RCC 7860 (cell line): ENCODE measurements around the gene STXBP5.

ENCODE experiments used
- DNase-seq: peaks from one replicate; pipeline ENCODE4 v3.0.0-alpha.2; 2015; ENCODE audit warnings: low spot score
- FAIRE-seq: peaks from 2 replicates; lab custom pipeline; 2012; peaks lifted over from hg19 to GRCh38; lab: Jason Lieb, UNC

STXBP5 gene

DNA sequence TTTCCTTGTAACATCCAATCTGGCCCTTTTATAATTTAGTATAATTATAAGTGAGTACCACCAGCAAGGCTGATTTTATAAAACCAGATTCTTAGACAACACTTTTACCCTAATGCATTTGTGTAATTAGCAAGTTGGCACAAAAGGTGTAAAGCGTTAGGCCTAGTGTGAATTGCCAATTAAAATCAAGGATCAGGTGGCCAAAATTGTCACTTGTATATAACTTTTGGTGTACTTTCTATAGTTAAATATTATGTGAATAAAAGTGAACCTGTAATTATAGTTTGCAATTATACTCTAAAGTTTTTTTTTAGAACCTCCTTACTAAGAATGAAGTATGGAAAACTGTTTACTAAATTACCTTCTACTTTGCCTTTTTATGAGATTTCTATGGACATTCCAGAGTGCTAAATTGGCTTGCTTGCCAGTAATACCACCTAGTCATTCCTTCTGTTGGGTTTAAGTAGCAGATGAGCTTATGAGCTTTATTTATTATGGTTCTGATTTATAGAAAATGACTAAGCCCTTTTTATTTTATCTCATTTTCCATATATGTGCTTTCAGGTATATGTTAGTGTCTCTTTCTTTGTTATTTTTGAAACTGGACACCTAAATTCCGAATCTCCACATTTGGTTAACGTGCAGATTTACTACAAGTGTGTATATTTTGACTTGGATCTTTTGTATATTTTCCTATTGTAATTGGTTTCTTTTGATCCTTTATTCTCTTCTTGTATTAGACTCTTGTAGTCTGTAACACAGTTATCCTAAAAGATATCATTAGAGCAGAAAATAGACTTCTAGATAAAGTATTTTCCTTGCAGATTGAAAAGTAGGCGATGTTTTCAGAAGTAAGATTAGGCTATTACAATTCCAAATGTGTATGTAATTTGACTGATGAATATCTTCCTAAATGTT, 3.9 kb downstream of the STXBP5 start:
- DNase-seq (no peak), FAIRE-seq (no peak)

DNA sequence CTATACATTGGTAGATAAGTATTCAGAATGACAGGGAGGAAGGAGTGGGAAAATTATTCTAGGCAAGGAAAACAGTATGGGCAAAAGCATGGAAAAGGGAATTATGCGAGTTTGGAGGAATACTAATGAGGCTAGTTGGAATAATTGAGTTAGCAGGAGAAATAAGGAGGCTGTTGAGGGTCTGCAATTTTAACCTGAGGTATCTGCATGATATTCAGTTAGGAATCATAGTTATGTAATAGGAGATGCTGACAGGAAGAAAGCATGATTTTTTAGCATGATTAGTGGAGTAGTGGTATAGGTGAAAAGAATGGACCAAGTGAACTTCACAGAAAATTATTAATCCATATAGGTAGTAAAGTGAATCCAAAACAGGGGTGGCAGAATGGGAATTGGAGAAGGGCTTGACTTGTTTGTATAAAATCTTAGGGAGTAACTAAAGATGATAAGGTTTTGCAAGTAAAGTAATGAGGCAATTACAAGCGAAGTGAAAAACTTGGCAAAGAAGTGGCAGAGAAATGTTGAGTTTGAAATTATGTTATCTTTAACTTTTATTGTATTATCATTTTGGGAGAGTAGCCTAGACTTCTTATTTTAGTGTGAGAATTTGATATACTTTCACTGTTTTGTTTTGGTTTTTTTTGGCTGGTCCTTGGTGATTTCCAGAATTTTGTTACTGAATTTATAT, 5.7 kb downstream of the STXBP5 start:
- DNase-seq (no peak), FAIRE-seq (no peak)

DNA sequence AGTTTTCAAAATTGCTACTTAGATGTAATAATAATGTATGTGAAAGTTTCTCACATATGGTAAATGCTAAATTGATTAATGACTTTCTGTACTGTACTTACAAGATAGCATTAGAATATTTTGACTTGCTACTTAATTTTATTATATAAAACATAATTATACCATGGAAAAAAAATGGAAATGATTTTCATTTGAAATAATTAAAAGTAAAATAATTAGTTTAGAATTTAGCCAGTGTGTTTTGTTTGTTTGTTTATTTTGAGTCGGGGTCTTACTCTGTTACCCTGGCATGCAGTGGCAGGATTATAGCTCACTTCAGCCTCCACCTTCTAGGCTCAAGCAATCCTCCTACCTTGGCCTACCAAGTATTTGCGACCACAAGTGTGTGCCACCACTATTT, 7.1 kb downstream of the STXBP5 start:
- no peak for DNase-seq
- FAIRE-seq = no peak

DNA sequence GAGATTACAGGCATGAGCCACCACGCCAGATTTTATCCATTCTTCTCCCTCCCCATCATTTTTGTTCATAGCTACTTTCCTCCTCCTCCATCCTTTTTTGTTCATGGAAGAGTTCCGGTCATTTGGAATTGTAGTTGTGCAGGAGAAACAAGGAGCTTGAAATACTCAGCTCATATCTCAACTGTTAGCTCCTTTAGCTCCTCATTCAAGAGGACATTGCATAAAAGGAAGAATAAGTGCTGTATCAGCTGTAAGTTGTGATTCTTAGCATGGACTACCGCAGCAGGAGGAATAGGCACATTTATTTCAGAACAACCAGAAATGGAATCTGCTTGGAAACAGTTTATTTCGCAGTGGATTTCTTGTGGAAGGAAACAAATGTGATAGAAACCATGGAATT, 7.6 kb downstream of the STXBP5 start:
- FAIRE-seq (no peak), DNase-seq (no peak)

DNA sequence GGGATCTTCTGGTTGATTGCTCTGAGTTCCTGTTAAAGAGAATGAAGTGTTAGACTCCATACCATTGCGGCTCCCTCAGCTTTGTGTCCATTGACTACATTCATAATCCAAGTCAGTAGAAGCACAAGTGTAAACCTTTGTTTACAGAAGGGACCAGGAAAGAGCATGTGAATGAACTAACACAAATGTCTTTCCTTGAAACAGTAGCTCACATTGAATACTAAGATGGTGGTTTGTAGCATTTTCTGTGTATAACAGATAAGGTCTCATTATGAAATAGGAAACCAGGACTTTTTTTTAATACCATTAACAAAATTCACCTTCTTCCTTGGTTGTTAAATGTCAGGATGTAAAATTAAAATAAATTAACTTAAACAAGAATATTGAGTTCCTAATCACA, 8.4 kb downstream of the STXBP5 start:
- no peak for FAIRE-seq
- DNase-seq = no peak

DNA sequence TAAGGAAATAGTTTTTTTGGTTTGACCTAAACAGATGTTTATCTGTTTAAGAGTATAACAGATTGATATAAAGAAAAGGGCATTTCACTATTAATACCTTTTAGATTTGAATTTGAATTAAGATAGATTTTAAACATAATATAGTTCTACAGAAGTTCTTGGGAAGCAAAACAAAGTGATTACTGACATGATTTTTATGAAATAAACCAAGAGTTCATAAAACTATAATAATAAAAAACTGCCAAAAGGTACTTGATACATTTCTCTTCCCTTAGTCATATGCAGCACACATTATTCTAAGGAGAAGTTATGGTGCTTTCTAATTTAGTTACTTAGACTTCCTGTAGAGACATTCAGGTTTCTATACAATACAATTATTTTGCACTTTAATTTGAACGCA, 9.6 kb downstream of the STXBP5 start:
- no peak for DNase-seq
- FAIRE-seq = no peak

DNA sequence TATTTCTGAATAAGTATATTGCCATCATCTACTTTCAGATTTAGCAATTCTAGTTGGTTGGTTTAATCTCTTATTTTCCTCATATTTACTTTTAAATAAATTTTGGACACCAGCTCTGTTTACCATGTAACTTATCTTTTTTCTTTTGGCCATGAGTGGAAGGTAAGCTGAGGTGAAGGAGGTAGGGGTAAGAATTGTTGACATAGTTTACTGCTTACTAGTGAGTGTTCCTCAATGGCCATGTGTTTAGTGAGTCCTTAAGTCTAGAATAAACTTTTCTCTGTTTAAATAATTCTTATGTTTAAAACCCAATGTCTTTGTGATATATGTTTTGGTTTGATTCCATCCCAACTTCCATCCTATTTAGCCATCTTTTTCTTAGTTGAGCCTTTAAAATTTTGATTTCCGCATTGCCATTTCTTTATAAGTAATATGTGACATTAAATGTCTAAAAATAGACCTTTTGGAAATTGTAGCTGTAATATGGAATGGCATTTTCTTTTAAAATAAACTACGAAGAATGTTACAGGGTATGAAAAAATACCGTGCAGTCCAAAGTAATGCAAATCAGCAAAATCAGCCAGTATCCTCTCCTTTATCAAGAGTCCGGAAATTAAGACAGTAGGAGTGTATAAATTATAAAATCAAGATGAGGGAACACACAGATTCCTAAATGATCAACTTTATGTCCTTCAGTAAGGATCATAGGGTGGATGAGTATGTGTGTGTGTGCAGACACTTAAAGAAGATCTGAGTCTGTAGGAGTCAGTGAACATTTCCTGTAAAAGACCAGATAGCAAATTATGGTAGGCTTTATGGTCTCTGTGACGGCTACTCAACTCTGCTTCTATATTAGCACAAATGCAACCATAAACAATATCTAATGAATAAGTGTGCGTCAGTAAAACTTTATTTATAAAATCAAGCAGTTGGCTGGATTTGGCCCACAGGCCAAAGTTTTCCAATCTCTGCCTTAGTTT, 10.3 kb downstream of the STXBP5 start:
- FAIRE-seq (no peak), DNase-seq (no peak)

DNA sequence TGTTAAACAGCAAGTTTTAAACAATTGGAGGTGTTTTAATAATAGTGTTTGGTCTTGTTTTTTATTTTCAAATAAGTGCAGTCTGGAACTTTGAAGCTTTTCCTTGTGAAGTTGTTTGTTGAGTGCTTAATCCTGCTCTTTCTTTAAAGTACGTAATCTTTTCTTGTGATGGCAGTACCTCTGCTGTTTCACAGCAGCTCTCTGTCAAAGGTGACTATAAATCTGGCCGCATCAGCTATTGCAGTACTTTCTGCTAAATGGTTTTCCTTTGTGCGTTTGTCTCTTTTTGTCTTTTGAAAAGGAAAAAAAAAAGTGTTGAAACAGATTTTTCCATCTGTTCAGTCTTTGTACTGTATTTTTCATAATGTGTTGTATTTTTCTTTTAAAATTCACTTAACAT, 12.7 kb downstream of the STXBP5 start:
- no peak for DNase-seq
- no peak for FAIRE-seq

DNA sequence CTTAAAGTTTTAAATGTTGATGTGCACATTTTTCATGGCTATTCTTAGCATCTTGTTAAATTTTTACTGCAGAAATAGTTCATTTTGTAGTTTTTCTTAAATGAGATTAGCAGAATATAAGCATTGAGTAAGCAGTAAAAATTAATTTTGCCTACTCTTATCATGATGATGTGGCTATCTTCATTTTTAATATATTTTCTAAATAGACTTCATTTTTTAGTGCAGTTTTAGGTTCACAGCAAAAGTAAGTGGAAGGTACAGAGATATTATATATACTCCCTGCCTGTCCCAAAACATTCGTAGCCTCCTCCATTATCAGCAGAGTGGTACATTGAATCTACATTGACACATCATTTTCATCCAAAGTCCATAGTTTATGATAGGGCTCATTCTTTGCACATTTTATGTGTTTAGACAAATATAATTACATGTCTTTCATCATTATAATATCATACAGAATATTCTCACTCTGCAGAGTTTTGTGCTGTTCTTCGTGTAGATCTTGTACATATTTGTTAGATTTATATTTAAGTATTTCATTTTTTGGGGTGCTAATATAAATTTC, 13.7 kb downstream of the STXBP5 start:
- no peak for DNase-seq
- FAIRE-seq = no peak

DNA sequence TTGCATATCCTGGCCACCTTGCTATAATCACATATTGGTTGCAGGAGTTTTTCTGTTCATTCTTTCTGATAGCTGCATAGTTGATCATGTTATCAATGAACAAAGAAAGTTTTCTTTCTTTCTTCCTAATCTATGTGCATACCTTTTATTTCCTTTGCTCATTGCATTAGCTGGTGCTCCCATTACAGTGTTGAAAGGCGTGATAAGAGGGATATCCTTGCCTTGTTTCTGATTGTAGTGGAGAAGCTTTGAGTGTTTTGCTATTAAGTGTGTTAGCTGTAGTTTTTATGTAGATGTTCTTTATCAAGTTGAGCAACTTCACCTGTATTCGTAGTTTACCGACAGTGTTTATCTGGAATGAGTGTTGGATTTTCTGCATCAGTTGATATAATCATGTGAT, 14.6 kb downstream of the STXBP5 start:
- no peak for FAIRE-seq
- no peak for DNase-seq

DNA sequence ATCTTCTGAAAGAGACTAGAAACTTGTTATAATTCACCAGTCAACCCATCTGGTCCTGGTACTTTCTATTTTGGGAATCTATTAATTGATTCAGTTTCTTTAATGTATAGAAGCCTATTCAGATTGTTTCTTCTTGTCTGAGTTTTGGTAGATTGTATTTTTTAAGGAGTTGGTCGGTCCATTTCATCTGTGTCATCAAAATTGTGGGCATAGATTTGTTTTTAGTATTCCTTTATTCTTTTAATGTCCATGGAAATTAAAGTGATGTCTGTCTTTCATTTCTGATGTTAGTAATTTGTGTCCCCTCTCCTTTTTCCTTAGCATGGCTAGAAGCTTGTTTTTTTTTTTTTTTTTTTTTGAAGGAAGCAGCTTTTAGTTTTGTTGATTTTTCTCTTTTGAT, 15.2 kb downstream of the STXBP5 start:
- no peak for DNase-seq
- no peak for FAIRE-seq

DNA sequence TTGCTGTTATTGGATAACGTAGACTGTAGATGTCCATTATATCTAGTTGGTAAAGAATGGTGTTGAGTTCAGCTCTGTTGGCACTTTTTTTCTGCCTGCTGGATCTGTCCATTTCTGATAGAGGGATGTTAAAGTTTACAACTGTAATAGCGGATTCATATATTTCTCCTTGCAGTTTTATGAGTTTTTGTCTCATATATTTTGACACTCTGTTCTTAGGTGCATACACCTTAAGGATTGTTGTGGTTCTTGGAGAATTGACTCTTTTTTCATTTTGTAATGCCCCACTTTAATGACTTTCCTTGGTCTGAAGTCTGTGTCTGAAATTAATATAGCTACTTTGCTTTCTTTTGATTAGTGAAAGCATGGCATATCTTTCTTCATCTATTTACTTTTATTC, 16.1 kb downstream of the STXBP5 start:
- DNase-seq = no peak

DNA sequence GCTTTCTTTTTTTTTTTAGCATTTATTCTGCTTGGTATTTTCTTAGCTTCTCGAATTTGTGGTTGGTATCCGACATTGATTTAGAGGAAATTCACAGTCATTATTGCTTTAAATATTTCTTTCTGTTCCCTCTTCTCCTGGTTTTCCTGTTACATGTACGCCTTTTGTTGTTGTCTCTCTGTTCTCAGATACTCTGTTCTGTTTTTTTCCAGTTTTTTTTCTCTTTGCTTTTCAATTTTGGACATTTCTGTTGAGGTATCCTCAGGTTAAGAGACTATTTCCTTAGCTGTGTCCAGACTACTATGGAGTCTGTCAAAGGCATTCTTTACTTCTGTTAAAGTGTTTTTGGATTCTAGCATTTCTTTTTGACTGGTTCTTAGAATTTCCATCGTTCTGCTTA, 17.5 kb downstream of the STXBP5 start:
- FAIRE-seq (no peak), DNase-seq (no peak)

More for the DNA sequence above, 16.1 kb downstream of the STXBP5 start:
- no peak for FAIRE-seq

DNA sequence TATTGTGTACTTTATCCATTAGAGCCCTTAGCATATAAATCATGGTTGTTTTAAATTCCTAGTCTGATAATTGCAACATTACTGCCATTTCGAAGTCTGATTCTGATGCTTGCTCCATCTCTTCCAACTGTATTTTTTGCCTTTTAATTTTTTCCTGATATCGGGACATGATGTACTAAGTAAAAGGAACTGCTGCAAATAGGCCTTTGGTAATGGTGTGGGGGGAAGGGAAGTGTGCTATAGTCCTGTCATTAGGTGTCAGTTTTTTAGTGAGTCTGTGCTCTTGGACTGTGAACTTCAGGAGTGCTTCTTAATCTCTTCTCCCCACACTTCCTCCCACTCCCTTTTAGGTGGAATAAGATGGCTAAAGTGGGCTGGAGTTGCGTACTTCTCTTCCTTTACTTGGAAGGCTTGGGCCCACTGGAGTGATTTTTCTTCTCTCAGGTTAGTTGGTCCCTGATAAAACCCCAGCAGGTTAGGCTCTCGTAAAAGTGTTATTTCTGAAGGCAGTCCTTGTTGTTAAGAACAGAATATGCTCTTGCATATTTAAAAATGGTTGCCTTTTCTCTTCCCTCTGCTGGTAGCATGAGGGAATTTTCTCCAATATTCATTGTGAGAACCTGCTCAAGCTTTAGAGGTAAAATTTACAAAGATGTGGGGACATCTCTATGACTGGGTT, 18.1 kb downstream of the STXBP5 start:
- FAIRE-seq (no peak), DNase-seq (no peak)

DNA sequence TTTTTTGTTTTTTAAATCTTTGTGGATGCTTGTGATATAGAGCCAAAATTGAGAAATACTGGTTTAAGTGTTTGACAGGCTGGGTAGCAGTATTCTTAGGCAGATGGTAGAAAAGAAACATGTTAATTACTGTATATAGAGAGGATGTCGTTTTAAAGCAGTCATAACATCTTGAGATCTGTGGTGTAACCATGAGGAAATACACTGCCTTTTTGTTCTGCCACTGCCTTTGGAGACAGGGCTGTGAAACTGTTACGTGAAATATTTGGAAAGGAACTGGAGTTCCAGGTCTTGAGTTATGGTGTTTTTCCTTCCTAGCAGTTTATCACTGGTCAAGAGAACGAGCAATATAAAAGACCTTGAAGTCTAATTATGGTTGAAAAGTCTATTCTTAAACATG, 19.5 kb downstream of the STXBP5 start:
- FAIRE-seq (no peak), DNase-seq (no peak)

DNA sequence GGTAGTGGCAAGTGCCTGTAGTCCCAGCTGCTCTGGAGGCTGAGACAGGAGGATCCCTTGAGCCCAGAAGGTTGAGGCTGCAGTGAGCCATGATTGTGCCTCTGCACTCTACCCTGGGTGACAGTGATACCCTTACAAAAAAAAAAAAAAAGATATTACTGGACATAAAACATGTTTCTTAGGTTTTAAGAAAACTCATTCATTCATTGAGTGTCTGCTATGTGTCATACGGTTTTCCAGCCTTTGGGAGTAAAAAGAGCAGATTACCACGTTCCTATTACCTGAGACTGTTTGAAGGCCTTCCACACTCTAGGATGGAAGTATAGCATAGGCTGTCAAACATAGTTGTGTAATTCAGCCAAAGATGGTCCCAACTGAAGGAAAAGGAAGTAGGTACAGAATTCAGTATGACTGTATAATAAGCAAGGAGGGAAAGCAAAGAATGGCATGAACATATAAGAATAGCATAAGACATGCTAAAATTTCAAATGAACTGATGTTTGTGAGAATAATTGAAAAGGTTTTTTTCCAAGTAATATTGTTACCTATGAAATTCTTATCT, 22.0 kb downstream of the STXBP5 start:
- FAIRE-seq = no peak
- no peak for DNase-seq

DNA sequence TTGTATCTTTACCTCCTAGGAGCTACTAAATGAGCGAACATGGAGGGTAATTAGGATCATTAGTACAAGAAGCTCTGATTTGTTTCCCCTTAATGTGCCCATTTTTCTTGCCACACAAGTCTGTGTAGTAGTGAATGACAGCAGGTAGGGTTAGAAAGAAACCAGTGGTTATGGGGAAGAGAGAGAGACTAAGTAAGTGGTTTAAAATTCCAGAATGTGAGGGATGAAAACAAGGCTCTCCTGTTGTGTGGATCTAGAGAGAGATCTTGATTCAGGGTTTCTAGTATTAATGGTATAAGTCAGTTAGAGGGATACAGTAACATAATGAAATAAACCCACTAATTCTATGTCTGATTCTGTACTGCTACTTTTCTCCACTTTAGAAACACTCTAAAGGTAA, 22.7 kb downstream of the STXBP5 start:
- DNase-seq (no peak), FAIRE-seq (no peak)

DNA sequence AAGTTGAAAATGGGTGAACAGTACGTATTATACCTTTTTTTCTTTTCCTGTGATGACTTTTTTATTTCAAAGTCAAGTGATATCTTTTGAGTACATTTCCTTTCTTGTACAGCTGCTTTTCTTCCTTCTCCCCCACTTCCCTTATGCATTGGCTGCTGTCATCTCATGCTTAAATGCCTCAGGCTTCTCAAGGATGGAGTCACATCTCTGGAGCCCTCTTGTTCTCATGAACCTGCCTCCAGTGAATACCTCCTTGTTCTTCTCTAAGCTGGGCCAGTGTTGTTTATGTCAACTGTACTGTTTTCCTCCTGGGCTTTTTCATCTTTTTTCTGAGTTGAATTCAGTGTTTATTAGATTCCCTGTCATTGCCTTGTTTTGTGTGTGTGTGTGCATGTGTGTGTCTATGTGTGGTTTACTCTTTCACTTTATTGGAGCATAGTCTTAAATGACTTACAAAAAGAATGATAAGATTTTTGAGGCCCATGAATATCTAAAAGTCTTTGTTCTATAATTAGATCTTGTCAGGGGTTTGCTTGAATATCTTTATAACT, 23.6 kb downstream of the STXBP5 start:
- FAIRE-seq (no peak), DNase-seq (no peak)

DNA sequence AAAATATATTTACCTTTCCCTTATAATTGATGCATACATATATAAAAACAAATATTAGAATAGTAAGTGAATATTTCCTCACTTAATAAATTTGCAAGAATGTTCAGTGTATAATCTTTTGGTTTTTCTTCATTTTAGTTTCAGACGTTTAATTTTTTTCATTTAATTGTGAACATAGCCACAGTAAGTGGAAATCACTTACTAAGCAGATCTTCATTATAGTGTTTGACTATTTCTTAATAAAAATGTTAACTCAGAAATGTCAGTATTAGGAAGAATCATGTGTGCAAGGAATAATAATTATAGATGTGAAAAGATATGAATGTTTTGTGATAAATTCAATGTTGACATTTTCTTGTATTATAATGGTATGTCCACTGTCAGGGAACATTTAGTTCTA, 27.4 kb downstream of the STXBP5 start:
- DNase-seq (no peak), FAIRE-seq (no peak)

DNA sequence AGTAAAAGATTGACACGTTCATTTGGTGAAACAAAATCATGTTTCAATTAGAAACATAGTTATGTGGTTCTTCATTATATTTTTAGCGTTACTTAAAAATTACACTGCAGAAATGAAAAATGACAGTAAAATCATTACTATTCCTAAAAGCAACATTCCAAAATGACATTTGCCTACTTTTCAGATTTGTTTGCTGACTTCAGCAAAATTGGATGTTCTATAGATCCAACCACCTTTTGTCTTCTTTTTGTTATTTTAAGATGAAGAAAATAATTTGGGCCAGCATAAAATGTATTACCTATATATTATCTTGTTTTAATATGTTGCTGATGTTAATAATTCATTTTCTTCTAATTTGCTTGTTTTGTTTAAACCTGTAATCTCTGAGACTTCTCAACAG, 30.5 kb downstream of the STXBP5 start:
- DNase-seq (no peak), FAIRE-seq (no peak)
